A549 treated with dexamethasone at 1 μM for 4 hours (cell line): ENCODE data around the gene FMO4. TPM values are rescaled to one million over a fixed set of nuclear protein-coding genes. Genes with fewer than 3 reads are reported as not detected.

Experiments used
- total RNA-seq: library from RNA; stranded (reverse); fragments of 200-300 nt; extraction: Qiagen RNA extraction; gene quantifications from 5 replicates; pipeline ENCODE4 v1.2.3, GENCODE V29; 2022

The FMO4 gene
- 0.24 to 0.89 TPM (median 0.51 TPM) in 5 replicates for total RNA-seq

GRCh38 chr1:171313835-171314320 is at the start of gene FMO4:
TSS of gene FMO4 (plus strand) at chr1:171314183. CDS start at chr1:171319826, 5,643 bp downstream.

Other genes starting within 250 kb of the FMO4 start
- gene FMO3, start 223.3 kb upstream of the FMO4 start, total RNA-seq, result not detected in 5 replicates
- gene FMO2, start 128.9 kb upstream of the FMO4 start, total RNA-seq, result not detected in 5 replicates
- gene FMO1, start 65.7 kb upstream of the FMO4 start, total RNA-seq, result not detected in 5 replicates
- gene PRRC2C, start 171.3 kb downstream of the FMO4 start, total RNA-seq, result 71.6 to 96.7 TPM (median 83.3 TPM) in 5 replicates